NCI-H524 treated with DMSO at 0.1 percent for 48 hours (cell line): Measurements from ENCODE around the gene FOXP1.
A peak's percentile ranks its signal among the peaks of the same experiment; 100 is the strongest.

ENCODE experiments used
- DNase-seq: peaks from one replicate; lab custom pipeline; 2025; lab: John Stamatoyannopoulos, UW

The FOXP1 gene

DNA sequence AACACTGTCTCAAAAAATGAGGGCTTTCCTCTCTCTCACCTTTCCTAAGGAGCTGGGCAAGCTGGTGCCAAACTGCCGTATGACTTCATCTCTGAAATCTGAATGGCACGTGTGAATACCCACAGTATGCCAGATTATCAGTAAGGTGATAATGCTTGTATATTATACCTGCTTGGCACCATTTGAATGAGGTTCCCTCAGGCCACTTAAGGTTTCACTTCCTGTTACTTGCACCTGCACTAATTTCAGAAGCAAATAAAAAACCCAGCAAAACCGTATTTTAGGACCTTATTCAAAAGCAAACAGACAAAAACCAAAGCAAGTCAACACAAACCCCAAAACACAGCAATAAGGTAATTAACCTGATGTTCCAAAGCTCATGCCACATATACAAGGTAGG lies 19.7 kb downstream of the FOXP1 start:
- no peak for DNase-seq

DNA sequence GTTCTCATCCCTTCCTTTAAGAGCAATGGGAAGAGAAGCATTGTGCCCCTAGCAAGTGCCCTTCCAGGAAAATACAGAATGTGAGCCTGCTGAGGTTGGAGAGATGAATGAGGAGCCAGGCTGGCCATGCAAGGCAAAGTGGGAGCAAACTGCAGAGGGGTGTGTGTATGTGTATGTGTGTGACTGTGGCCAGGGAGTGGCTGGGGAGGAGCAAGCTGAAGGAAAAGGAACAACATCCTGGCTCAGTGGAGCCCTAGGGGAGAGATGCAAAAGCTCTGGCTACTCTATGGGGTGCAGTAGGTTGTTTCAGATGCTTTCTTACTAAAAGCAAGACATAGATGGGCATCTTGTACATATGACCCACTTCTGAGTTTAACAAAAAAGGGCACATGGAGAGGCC lies 20.6 kb downstream of the FOXP1 start:
- no peak for DNase-seq

GRCh38 chr3:71560665-71561064 lies 22.9 kb downstream of the FOXP1 start:
- DNase-seq, result no peak

DNA sequence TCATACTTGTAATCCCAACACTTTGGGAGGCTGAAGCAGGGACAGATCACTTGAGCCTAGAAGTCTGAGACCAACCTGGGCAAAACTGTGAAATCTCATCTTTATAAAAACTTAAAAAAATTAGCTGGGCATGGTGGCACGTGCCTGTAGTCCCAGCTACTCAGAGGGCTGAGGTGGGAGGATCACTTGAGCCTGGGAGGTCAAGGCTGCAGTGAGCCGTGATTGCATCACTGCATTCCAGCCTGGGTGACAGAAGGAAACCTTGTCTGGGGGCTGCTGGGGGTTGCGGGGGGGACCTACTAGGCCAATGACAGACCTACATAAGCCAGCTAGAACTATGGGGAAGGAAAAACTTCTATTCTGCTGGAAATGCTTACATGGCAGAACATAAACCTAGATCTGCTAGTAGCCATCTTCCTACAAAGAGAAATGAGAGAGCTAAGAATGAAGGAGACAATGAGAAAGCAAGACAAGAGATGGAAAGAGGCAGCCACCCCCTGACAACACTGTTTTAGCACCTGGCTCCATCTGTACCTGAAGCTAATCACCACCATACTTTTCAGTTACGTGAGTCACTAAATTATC lies 23.9 kb downstream of the FOXP1 start:
- DNase-seq, result no peak

GRCh38 chr3:71559021-71559420 lies 24.5 kb downstream of the FOXP1 start:
- DNase-seq, result no peak

GRCh38 chr3:71554649-71555048 lies 28.9 kb downstream of the FOXP1 start:
- DNase-seq, result no peak

- no peak for DNase-seq
Measured at GRCh38 chr3:71551311-71551919, 32.1 kb downstream of the FOXP1 start.

DNA sequence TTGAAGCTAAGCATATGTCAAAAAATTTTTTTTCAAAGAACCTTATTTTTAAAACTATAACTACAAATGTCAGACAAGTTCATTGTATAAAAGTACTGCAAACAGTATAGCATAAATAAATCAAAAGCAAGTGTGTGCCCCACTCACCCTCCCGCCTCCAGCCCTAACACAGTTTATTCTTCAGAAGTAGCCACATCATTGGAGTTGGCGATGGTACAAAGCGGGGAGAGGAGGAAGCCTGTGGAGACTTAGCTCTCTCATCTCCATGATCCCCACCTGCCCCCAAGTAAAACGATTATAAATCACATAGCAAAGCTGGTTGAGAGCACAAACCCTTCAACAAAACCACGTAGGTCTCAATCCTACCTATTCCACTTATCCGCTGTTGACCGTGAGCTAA lies 33.6 kb downstream of the FOXP1 start:
- DNase-seq, result no peak

- no peak for DNase-seq
Measured at GRCh38 chr3:71548705-71549384, 34.7 kb downstream of the FOXP1 start.

DNA sequence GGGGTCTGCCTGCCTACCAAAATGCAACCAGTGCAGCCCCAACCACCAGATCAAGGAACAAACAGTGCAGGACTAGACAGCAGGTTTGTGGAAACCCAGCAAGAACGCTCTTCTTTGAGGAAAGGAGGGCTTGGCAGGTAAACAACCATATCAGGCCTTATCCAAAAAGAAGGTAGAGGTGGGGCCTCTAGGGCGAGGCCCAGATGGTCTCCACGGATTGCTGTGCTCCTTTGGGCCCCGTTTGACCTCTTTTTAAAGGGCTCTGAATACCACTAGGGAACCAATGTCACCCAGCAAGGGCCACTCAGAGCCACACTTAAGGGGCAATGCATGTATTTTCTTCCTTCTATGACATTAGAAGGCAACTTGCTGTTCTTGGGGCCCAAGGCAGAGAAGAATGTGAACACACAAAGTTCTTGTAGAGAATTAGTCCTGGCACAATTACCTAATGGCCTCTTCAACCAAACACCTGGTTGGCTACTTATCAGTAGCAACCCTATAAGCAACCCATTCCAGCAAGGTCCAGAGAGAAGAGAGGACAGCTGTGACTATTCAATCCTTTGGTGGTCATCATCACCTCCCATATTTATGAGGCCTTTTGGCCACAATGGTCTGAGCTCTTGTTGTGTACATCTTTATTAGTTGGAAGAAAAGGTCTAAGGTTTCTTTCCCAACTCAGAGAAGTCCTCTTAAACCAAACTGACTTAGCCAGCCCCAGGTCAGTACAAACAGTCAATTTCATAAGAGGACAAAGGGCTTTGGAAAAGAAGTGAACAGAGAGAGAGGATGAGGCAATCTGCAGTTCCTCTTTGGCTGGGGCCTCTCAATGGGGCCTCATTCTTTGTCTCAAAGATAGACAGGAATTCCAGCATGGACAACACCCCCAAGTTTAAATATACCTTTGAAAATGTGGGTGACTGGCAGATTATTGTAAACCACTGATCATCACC lies 36.0 kb downstream of the FOXP1 start:
- no peak for DNase-seq

DNA sequence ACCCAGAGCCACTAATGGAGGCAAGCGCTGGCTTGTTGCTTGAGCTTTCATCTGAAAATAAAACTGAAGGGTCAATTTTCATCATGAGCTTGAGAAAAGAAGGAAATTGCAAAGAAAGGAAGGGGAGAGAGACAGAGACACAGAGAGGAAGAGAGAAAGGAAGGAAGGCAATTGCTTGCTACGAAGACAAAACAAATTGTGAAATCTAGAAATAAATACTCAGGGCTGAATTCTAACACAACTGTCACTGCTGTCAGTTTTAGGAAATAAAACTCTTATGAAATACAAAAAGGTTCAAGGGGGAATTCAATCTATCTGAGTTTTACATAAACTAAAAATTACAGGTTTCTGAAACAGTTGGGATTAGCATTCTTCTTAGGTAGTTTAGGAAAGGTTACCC lies 36.7 kb downstream of the FOXP1 start:
- DNase-seq, result no peak

- DNase-seq, result no peak
Measured at GRCh38 chr3:71545330-71545729, 38.2 kb downstream of the FOXP1 start.

- no peak for DNase-seq
Measured at GRCh38 chr3:71543371-71544016, 40.0 kb downstream of the FOXP1 start.

DNA sequence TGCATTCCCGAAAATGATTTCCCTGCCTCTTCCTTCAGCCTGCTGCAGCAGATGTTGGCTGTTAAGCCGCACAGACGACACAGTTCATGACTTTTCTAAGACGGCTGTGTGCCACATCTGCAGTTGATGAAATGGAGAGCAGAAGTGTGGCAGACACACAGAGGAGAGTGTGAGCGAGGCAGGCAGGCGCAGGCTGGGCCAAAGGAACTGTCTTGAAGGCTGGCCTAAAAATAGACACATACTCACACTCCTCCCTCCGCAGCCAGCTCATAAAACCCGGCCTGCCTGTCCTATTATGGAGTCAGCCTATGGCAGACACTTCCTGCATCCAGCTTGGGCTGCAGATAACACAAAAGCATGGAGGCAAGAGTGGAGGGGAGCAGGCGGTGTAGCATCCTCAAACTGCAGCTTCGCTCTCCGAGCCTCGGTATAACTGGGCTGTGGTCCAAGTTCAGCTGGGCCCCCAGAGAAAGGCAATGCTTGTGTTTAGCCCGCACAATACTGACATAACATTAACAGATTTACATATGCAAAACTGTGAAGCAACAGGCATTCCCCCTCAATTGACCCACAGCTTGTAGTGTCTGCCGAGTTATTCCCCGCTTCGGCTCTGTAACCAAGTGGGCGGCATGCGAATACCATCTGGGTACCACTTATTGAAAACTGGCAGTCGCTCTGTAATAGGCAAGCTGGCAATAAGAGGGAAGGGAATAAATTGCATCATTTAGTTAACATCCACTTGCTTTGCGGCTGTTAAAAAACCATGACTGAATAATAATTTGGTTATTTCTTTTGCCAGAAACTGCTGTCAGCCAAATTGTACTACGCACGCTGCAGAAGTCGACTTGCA lies 40.8 kb downstream of the FOXP1 start:
- DNase-seq, result peak; percentile 60

DNA sequence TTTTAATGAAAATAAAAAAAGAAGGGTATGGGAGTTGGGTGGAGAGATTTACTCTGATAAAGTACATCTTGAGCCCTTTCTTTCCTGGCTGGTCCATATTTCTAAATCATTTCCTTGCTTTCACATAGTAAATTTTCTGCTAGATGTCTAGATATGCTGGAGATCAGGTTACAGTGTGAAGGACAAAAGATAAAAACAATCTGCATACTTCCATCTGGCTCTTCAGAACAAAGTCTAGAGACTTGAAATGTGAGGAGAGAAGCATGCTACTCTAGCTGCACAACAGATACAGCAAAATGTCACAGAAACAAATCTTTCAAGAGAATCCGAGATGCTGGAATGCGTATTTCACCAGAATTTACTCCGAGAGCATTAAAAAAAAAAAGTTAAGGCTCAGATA lies 42.2 kb downstream of the FOXP1 start:
- peak; percentile 73 for DNase-seq

GRCh38 chr3:71537211-71537611 lies 46.3 kb downstream of the FOXP1 start:
- DNase-seq, result no peak

DNA sequence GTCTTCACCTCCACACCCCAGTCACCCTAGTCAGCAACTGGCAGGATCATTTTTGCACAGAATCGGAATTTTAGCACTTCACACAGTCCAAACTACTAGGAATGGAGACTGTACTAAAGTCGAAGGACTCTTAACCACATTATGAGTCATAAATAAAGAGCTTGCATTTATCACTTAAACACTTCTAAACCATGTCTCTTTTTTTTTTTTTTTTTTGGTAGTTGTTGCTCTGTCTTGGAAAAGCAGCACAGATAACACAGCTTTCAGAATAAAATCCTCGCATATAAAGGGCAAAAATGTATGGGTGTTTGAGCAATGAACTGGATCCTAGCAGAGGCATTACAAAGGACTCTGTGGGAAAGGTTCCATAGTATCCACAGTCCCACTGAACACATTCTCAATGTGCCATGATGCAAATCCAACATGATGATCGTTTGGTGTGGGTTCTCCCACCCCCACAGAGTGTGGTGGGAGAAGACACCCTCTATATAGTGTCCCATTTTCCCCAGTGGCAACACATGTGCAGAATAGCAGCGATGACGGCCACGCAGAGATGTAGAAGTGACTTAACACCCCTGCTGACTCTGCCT lies 47.1 kb downstream of the FOXP1 start:
- DNase-seq, result no peak

DNA sequence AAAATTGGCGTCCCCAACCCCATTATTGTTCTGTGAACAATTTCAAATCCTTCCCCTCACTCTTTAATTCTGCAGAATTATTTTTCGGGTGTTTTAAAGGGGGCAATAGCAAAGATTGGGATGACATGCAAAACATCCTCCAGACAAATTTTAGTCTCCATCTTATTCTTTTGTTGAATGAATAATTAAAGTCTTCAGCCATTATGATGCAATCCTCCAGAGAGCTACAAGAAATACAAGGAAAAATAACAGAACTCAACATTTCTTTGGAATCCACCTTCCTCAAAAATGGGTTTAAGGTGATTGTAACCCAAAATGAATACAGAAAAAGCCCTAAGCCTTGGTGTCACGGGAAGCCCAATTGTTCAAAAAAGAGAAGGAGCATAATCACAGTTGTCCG lies 49.9 kb downstream of the FOXP1 start:
- DNase-seq, result no peak

DNA sequence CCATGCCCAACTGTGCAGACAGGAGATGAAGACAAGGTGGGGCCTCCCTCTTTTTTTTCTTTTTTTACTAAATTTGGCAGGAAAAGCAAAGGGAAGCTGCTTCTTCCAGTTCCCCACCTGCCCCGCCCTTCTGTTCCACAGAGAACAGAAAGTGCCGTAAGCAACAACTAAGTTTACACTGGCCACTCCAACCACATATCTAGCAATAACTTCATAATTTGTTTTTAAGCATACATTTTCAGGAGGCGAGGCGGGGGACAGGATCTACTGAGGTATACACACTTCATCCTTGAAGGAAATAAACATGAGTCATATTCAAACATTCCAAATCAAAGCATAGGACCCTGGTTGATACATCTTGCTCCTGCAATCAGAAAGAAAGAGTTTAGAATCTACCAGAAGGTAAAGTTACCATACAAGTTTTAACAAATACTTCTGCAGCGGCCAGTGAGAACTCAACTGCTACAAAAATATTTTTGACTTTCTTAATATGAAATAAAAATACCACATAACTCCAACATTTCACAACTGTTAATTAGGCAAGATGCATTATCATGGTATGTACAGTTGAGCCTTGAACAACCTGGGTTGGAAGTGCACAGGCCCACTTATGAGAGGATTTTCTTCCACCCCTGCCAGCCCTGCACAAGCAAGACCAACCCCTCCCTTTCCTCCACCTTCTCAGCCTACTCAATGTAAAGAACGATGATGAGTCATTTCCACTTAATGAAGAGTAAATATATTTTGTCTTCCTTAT lies 50.7 kb downstream of the FOXP1 start:
- DNase-seq, result no peak
